SHP77 (cell line): Measurements from ENCODE around the gene MAST4.
A peak's percentile ranks its signal among the peaks of the same experiment; 100 is the strongest.
"Not testable (repeated sequence)": the region's sequence is repeated elsewhere in the genome, so short reads cannot be mapped to it uniquely, and the experiment has no call there.

Experiments used
- DNase-seq, 2 experiments: peaks; one replicate each; lab custom pipeline; 2025; lab: John Stamatoyannopoulos, UW

The MAST4 gene

DNA sequence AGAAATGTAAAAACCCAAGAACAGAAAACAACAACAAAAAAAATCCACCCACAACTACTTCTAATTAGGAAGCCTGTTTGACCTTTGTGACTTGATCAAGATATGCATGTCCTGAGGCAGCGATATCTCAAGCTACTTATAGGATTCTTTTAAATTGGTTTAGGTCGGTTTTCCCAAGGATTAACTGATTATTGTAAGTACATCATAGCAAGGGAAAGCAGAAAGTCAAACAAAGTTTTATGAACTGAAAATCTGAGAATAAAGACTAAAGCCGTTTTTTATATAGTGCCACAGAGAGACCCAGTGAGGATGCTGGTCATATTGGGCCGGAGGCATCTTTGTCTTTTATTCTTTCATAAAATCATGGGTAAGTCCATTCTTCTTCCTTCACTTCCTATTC lies 528.4 kb downstream of the MAST4 start:
- DNase-seq = no peak

DNA sequence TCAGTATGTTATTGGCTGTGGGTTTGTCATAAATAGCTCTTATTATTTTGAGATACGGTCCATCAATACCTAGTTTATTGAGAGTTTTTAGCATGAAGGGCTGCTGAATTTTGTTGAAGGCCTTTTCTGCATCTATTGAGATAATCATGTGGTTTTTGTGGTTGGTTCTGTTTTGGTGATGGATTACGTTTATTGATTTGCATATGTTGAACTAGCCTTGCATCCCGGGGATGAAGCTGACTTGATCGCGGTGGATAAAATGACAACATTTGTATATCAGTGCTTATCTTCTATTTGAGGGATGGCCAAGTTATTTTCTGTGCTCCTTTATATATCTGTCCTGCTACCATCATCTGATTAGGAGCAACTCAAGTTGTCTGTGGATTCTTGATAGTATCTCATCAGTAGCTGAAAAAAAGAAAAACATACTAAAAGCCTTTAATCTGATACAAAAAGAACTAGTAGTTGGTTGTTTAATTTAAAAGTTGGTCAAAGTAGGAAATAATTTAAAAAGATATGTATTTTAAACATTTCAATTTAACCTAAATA lies 531.2 kb downstream of the MAST4 start:
- DNase-seq = not testable (repeated sequence)

GRCh38 chr5:67129768-67130167 lies 533.6 kb downstream of the MAST4 start:
- DNase-seq = no peak

- no peak for DNase-seq
Measured at GRCh38 chr5:67133217-67133616, 537.0 kb downstream of the MAST4 start.

DNA sequence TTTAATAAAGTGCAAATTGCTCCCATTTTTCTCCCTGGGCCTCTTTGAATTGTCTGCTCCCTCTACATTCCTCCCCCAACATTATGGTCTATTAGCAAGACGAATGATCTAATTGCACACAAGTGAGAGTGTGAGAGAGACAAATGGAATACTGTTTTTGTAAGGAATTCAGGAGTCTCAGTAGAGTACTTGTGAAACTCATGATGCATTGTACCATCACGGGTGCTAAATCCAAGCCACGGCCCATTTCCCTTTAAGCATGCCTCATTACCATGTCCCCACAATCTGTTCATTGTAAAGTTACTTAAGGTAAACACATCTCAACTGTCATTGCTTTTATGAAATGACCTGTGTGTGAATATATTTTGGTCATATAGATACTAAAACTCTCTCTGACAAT lies 537.6 kb downstream of the MAST4 start:
- no peak for DNase-seq

GRCh38 chr5:67135381-67135984 lies 539.3 kb downstream of the MAST4 start:
- no peak for DNase-seq

DNA sequence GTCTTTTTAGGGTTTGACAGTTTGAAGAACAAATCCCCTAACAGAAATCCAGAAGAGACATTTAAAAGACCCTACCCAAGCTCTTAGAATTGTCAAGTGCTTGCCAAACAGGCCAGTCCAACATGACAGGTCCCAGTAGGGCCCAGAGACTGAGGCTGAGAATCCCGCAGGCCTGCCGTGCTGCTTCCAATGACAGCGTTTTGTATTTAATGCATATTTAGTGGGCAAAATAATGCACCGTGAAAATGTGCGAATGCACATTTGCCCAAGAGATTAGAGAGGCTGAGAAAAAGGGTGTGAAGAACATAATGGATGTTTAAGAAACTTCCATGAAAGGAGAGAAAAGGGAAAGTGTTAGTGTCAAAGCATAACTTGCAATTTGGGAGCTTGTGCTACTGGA lies 542.8 kb downstream of the MAST4 start:
- DNase-seq = no peak

DNA sequence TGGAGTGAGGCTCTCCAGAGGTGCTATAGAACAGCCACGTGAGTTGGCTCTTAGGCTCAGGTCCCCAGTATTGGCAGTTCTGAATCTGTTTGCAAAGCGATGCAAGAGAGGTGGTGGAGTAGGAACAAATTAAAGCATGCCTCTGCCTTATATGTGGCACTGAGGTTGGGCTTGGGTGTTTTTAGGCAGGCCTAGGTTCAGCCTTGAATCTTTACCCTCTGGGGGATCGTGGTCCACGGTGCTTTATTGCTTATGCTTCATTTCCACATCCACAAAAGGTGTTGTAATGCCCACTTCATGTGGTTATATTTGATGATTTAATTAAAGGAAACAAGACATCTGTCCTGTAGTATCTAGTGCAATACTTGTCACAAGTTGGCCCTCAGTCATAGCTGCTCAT lies 544.2 kb downstream of the MAST4 start:
- DNase-seq = no peak

GRCh38 chr5:67141644-67142043 lies 545.5 kb downstream of the MAST4 start:
- no peak for DNase-seq

- peak in 1 of 2 experiments; percentile 4 for DNase-seq
Measured at GRCh38 chr5:67142816-67143215, 546.6 kb downstream of the MAST4 start.

DNA sequence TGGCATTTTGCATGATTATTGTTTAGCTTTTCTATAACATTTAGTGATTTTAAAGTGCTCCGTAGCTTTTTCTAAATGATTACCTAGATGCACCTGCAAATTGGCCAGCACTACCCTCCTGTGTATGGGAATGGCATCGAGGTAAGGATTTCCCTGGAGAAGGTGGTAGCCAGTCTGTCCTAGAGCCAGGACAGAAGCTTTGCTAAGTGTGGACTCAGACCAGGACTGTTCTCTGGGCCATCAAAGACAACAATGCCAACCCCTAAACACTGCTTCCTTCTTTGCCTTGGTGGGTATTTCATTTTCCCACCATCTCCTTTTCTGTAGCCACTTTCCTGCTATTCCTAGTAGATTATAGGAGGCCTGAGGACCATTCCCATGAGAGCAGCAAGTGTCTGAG lies 547.4 kb downstream of the MAST4 start:
- no peak for DNase-seq

- DNase-seq = no peak
Measured at GRCh38 chr5:67144183-67144639, 548.0 kb downstream of the MAST4 start.

- no peak for DNase-seq
Measured at GRCh38 chr5:67146574-67146973, 550.4 kb downstream of the MAST4 start.

GRCh38 chr5:67146981-67147380 lies 550.8 kb downstream of the MAST4 start:
- no peak for DNase-seq

GRCh38 chr5:67147760-67148159 lies 551.6 kb downstream of the MAST4 start:
- no peak for DNase-seq

DNA sequence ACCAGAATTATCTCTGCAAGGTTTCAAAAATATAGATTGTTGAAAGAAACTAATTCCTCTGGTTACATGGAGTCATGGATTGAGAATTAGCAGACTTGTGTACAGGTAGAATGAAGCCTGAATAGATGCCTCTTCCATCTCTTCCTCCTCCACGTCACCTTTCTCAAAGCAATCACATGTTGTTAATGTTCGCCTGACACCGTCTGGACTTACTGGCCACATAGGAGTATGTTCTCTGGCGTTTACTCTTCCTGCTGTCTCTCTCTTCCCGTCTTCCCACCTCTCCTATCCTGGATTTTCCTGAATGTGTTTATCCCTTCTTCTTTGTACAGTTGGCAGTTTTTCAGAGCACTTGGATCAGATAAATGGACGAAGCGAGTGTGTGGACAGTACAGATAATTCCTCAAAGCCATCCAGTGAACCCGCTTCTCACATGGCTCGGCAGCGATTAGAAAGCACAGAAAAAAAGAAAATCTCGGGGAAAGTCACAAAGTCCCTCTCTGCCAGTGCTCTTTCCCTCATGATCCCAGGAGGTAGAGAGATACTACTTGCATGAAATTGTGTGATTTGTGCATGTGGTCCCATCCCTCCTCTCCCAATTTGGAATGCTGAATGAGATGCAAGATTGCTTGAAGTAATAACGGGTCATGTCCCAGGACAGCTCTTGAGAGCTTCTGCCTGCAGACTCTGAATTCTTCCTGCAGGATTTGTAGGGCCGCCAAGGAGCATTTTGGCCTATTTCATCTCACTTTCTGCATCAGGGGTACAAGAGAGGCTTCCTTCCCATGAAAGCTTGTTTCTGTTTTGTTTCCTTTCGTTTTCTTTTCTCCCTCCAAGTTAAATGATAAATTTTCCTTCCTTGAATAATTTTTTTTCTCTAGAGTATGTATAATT lies 553.1 kb downstream of the MAST4 start:
- no peak for DNase-seq

DNA sequence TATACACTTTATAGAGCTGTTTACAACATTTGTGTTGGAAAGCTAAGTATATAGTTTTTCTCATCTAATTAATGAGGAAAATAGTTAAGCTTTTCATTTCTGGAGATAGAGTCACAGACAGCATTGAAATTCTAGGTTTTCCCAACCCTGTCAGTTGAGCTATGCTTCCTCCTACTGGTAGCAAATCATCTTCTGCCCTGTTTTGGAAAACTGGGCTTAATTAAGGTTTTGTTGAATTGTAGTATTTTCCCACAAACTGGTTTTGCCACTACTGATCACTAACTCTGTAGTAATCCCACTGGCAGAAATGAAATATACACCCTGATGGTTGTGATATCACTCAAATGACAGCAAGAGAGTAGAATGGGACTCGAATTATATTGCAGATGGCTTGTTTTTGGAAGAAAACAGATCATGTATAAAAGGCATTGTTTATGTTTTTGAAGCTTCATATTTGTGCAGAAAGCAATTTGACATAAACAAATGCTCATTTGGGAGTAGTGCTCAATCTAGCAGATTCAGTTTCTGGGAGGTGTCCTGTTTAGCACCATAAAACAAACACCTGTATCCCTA lies 553.8 kb downstream of the MAST4 start:
- no peak for DNase-seq

GRCh38 chr5:67152400-67152799 lies 556.2 kb downstream of the MAST4 start:
- no peak for DNase-seq

DNA sequence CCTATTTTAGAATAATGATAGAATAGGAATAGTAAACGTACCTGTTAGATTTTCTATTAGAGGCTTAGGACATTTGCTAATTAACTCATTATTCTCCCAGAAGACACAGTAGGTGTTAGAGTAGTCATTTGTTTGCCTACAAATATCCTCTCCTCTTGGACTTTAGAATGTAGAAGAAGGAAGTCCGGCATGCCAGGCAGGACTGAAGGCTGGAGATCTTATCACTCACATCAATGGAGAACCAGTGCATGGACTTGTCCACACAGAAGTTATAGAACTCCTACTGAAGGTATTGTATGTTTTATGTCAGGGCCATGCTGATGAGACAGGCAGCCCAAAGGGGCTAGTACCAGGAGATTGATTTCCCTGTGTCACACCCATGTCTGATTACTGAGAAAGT lies 557.1 kb downstream of the MAST4 start:
- DNase-seq = no peak

DNA sequence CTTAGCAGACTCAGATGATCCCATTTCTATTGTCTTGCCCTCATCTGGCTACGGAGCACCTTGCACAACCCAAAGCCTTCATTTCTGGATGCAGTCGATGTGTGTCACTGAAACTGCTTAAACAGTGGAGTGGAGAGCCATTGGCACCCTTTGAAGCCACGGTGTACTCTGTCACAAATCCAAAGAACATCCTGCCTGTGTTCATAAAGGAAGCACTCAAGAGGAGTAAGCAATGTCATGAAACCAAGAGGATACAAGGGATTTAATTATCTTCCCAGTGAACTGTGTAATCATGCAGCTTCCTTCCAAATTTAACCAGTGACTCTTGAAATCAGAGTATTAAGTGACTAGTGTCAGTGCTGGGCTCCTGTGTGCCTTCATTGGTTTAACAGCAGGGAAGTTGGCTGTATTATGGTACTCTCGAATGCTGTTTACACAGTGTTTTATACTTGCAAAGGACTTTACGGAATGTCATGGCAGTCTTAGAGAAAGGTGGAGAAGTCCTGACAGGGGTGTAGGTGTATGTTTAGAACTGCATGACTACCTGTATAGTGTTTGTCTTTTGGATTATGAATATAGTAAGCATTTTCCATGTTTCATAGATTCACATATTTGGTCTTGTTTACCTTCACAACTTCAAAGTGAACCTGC lies 558.5 kb downstream of the MAST4 start:
- DNase-seq = no peak

- no peak for DNase-seq
Measured at GRCh38 chr5:67156976-67157583, 560.9 kb downstream of the MAST4 start.

GRCh38 chr5:67160272-67160671 lies 564.1 kb downstream of the MAST4 start:
- no peak for DNase-seq
